HFFc6 (cell line): ENCODE results near the gene DSTN. TPM values are rescaled to one million over a fixed set of nuclear protein-coding genes. Genes with fewer than 3 reads are reported as not detected.
A peak's percentile ranks its signal among the peaks of the same experiment; 100 is the strongest.

Experiments
- DNase-seq: peaks from one replicate; pipeline ENCODE4 v3.0.0-alpha.2; 2018
- H3K27ac Mint-ChIP-seq: 2 replicates; pipeline ENCODE4 v1.8.0; 2020; ENCODE audit warnings: mild to moderate bottlenecking, mixed read lengths
- H3K27me3 Mint-ChIP-seq: 2 replicates; pipeline ENCODE4 v1.8.0; 2021; ENCODE audit warnings: mild to moderate bottlenecking, moderate library complexity, mixed read lengths; ENCODE audit not compliant: insufficient read depth
- H3K36me3 Mint-ChIP-seq: 2 replicates; pipeline ENCODE4 v1.8.0; 2021; ENCODE audit warnings: low read depth, mixed read lengths
- H3K4me1 Mint-ChIP-seq: 2 replicates; pipeline ENCODE4 v1.8.0; 2020; ENCODE audit warnings: low read depth, mixed read lengths
- H3K4me3 Mint-ChIP-seq: 2 replicates; pipeline ENCODE4 v1.8.0; 2020; ENCODE audit warnings: mild to moderate bottlenecking, moderate library complexity, mixed read lengths
- H3K9me3 Mint-ChIP-seq: 2 replicates; pipeline ENCODE4 v1.8.0; 2020; ENCODE audit warnings: mild to moderate bottlenecking, mixed read lengths
- CTCF ChIP-seq: fragments of 200-600 bp; sonication (generic); IDR thresholded peaks from 2 replicates; pipeline ENCODE4 v1.5.0; 2021; ENCODE audit warnings: antibody characterized with exemption, mild to moderate bottlenecking
- total RNA-seq, 6 experiments: library from RNA; stranded (reverse); fragmentation: NEBNext Ultra II Directional; extraction: Animal tissue kit (Norgen Biotek cat#: 25700); gene quantifications; 2 replicates in 1 of 6; 3 replicates in 5 of 6; pipeline ENCODE4 v1.2.3, GENCODE V29; 2021

DSTN gene
- total RNA-seq, 6 experiments from 2014 or later, result 497 to 624 (median 521) TPM

GRCh38 chr20:17562804-17563305 is 7.0 kb upstream of the DSTN start:
- no peak for TF ChIP-seq CTCF
- Mint-ChIP-seq H3K36me3 (peaks cover 6% of the 10 kb centered on the region), H3K27ac (peak overlapping the region; percentile 98), H3K27me3 (no peaks in the 10 kb centered on the region), H3K9me3 (no peaks in the 10 kb centered on the region), H3K4me3 (no peak overlapping the region), H3K4me1 (peaks cover 79% of the 10 kb centered on the region)
- DNase-seq, result peak; percentile 82

- DNase-seq, result peak; percentile 44
- Mint-ChIP-seq H3K36me3 (peaks cover 3% of the 10 kb centered on the region), H3K27ac (peak overlapping the region; percentile 76), H3K4me3 (peak overlapping the region; percentile 51), H3K4me1 (peaks cover 65% of the 10 kb centered on the region), H3K9me3 (no peaks in the 10 kb centered on the region), H3K27me3 (no peaks in the 10 kb centered on the region; the same call in 1 of the 2 replicates)
- no peak for TF ChIP-seq CTCF
Measured at GRCh38 chr20:17565169-17565845, 4.6 kb upstream of the DSTN start.

- no peaks in the 10 kb centered on the region; the same call in 1 of the 2 replicates for H3K27me3 Mint-ChIP-seq
- no peak for DNase-seq
- no peak for TF ChIP-seq CTCF
- peaks cover 7% of the 10 kb centered on the region for H3K36me3 Mint-ChIP-seq
- H3K27ac Mint-ChIP-seq, result peak overlapping the region; percentile 76
- peaks cover 55% of the 10 kb centered on the region for H3K4me1 Mint-ChIP-seq
- H3K9me3 Mint-ChIP-seq, result no peaks in the 10 kb centered on the region
- 0 out of 2 replicates have a peak overlapping the region, but pooled peaks have one; percentile 51 for H3K4me3 Mint-ChIP-seq
Measured at GRCh38 chr20:17566345-17566744, 3.5 kb upstream of the DSTN start.

- DNase-seq, result no peak
- no peaks in the 10 kb centered on the region; the same call in 1 of the 2 replicates for H3K27me3 Mint-ChIP-seq
- no peaks in the 10 kb centered on the region for H3K9me3 Mint-ChIP-seq
- H3K27ac Mint-ChIP-seq, result peak overlapping the region; percentile 93
- peak overlapping the region; percentile 97 for H3K4me3 Mint-ChIP-seq
- peaks cover 18% of the 10 kb centered on the region for H3K36me3 Mint-ChIP-seq
- TF ChIP-seq CTCF, result no peak
- H3K4me1 Mint-ChIP-seq, result peaks cover 66% of the 10 kb centered on the region
Measured at GRCh38 chr20:17568045-17568788, 1.7 kb upstream of the DSTN start.

- Mint-ChIP-seq H3K9me3 (no peaks in the 10 kb centered on the region), H3K36me3 (peaks cover 18% of the 10 kb centered on the region), H3K4me1 (peaks cover 65% of the 10 kb centered on the region), H3K4me3 (peak overlapping the region; percentile 97), H3K27ac (peak overlapping the region; percentile 93), H3K27me3 (no peaks in the 10 kb centered on the region; the same call in 1 of the 2 replicates)
- TF ChIP-seq CTCF, result no peak
- DNase-seq, result peak; percentile 99
Measured at GRCh38 chr20:17568972-17569521, 828 bp upstream of the DSTN start.
